ENCODE results near the gene GABARAPL2. TPM values are rescaled to one million over a fixed set of nuclear protein-coding genes. Genes with fewer than 3 reads are reported as not detected.

The GABARAPL2 gene
- total RNA-seq, 5 donors from 2014 or later (not counting 1 experiment from before 2014, with no cell fraction given), result 70.9 to 78.6 (median 76.4) TPM

- no peaks in the 10 kb centered on the region for H3K36me3 Mint-ChIP-seq
Measured at GRCh38 chr16:75558846-75559401, 7.3 kb upstream of the GABARAPL2 start.

DNA sequence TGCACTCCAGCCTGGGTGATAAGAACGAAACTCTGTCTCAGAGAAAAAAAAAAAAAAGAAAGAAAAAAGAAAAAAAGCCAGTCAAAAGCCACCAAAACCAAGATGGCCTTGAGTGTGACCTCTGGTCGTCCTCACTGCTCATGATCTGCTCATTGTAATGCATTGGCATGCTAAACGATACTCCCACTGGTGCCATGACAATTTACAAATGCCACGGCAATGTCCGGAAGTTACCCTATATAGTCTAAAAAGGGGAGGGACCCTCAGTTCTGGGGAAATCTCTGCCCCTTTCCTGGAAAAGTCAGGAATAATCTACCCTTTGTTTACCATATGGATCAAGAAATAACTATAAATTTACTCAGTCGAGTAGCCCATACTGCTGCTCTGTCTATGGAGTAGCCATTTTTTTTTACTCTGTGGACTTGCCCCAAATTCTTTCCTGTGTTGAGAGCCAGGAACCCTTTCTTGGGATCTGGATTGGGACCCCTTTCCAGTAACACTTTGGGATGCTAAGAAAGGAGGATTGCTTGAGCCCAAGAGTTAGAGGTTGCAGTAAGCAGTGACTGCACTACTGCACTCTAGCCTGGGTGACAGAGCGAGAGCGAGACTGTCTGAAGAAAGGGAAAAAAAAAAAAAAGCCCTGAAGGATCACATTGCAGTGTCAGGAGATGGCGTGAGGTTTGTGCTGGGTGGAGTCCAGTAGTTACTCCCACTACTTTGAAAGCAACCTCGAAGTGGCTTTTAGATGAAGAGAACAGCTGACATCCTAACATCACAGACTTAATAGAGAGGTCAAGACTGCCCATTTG, 6.4 kb upstream of the GABARAPL2 start:
- 80% methylated on average over 1 of the region's 10 CpGs for WGBS (ENCODE audit: insufficient coverage)
- H3K4me3 ChIP-seq (ENCODE audit: control insufficient read depth in 1 of 2, extremely low read depth in 1 of 2, low read length in 1 of 2), result no peak overlapping the region
- POLR2A ChIA-PET, result interaction anchor here in 1 of 2 donors (0.7 kb wide), 1 partner anchor 1080 kb away, joined by 5 read pairs; no protein-coding TSS in a partner anchor
- H3K9me3 Mint-ChIP-seq, result no peaks in the 10 kb centered on the region
- H3K27ac Mint-ChIP-seq, result no peak overlapping the region
- H3K4me1 ChIP-seq (ENCODE audit: control insufficient read depth in 1 of 2, extremely low read depth in 1 of 2, insufficient read depth in 2 of 2, low read length in 2 of 2), result peaks cover 3 to 15% of the 10 kb centered on the region in 2 experiments
- ATAC-seq (replicated peaks in 1 of 4) (no peak), DNase-seq (no peak)
- peaks cover 9 to 14% of the 10 kb centered on the region in 2 donors for H3K27me3 Mint-ChIP-seq
- H3K36me3 Mint-ChIP-seq, result no peaks in the 10 kb centered on the region
- peaks cover 0 to 9% of the 10 kb centered on the region in 2 experiments for H3K27me3 ChIP-seq (replicated peaks in 1 of 2; ENCODE audit: control insufficient read depth in 2 of 2, extremely low read depth in 1 of 2, insufficient read depth in 2 of 2, low read length in 1 of 2)
- H3K9me3 ChIP-seq, result no peaks in the 10 kb centered on the region
- no peak overlapping the region for H3K27ac ChIP-seq (ENCODE audit: low read length)
- H3K36me3 ChIP-seq (ENCODE audit: control insufficient read depth in 2 of 2, extremely low read depth in 1 of 2, insufficient read depth in 1 of 2, low read length in 1 of 2), result no peaks in the 10 kb centered on the region
- H3K4me1 Mint-ChIP-seq, result peaks cover 9 to 13% (median 12%) of the 10 kb centered on the region in 3 donors
- no peak overlapping the region for H3K4me3 Mint-ChIP-seq
- CTCF ChIA-PET, result interaction anchor here in 1 of 2 donors (0.7 kb wide), 1 partner anchor 460 kb away, joined by 6 read pairs; no protein-coding TSS in a partner anchor

More at GRCh38 chr16:75558846-75559401, 7.3 kb upstream of the GABARAPL2 start:
- no CpG with 5 or more reads among the region's 2 CpGs for WGBS (ENCODE audit: insufficient coverage)
- H3K4me1 Mint-ChIP-seq, result peaks cover 8 to 12% (median 12%) of the 10 kb centered on the region in 3 donors
- H3K27ac Mint-ChIP-seq, result no peak overlapping the region
- no peaks in the 10 kb centered on the region for H3K36me3 ChIP-seq (ENCODE audit: control insufficient read depth in 2 of 2, extremely low read depth in 1 of 2, insufficient read depth in 1 of 2, low read length in 1 of 2)
- no peak overlapping the region for H3K4me3 Mint-ChIP-seq
- H3K27me3 ChIP-seq (replicated peaks in 1 of 2; ENCODE audit: control insufficient read depth in 2 of 2, extremely low read depth in 1 of 2, insufficient read depth in 2 of 2, low read length in 1 of 2), result peaks cover 0 to 9% of the 10 kb centered on the region in 2 experiments
- no peak overlapping the region for H3K4me3 ChIP-seq (ENCODE audit: control insufficient read depth in 1 of 2, extremely low read depth in 1 of 2, low read length in 1 of 2)
- ATAC-seq (replicated peaks in 1 of 4) (no peak), DNase-seq (no peak)
- POLR2A ChIA-PET, result interaction anchor here in 1 of 2 donors (0.7 kb wide), 1 partner anchor 1079 kb away, joined by 5 read pairs; no protein-coding TSS in a partner anchor
- peaks cover 3 to 15% of the 10 kb centered on the region in 2 experiments for H3K4me1 ChIP-seq (ENCODE audit: control insufficient read depth in 1 of 2, extremely low read depth in 1 of 2, insufficient read depth in 2 of 2, low read length in 2 of 2)
- H3K9me3 ChIP-seq, result no peaks in the 10 kb centered on the region
- peaks cover 8 to 14% of the 10 kb centered on the region in 2 donors for H3K27me3 Mint-ChIP-seq
- H3K9me3 Mint-ChIP-seq, result no peaks in the 10 kb centered on the region
- H3K27ac ChIP-seq (ENCODE audit: low read length), result no peak overlapping the region
- CTCF ChIA-PET, result interaction anchor here in 1 of 2 donors (0.7 kb wide), 2 partner anchors 42 to 459 kb away, joined by 5 to 6 read pairs; no protein-coding TSS in a partner anchor

- Mint-ChIP-seq H3K9me3 (no peaks in the 10 kb centered on the region), H3K27me3 (peaks cover 9 to 10% of the 10 kb centered on the region in 2 donors), H3K4me1 (peaks cover 37 to 46% (median 46%) of the 10 kb centered on the region in 3 donors), H3K36me3 (peaks cover 10% of the 10 kb centered on the region), H3K4me3 (peak overlapping the region; percentile 89 to 100 (median 99)), H3K27ac (peak overlapping the region; percentile 89 to 95)
- Histone ChIP-seq H3K36me3 (ENCODE audit: control insufficient read depth in 2 of 2, extremely low read depth in 1 of 2, insufficient read depth in 1 of 2, low read length in 1 of 2) (peaks cover 0 to 32% of the 10 kb centered on the region in 2 donors), H3K27me3 (replicated peaks in 1 of 2; ENCODE audit: control insufficient read depth in 2 of 2, extremely low read depth in 1 of 2, insufficient read depth in 2 of 2, low read length in 1 of 2) (peaks cover 0 to 6% of the 10 kb centered on the region in 2 experiments), H3K9me3 (no peaks in the 10 kb centered on the region), H3K4me1 (ENCODE audit: control insufficient read depth in 1 of 2, extremely low read depth in 1 of 2, insufficient read depth in 2 of 2, low read length in 2 of 2) (peaks cover 6 to 37% of the 10 kb centered on the region in 2 experiments), H3K4me3 (ENCODE audit: control insufficient read depth in 1 of 2, extremely low read depth in 1 of 2, low read length in 1 of 2) (peak overlapping the region; percentile 68 to 94), H3K27ac (ENCODE audit: low read length) (peak overlapping the region; percentile 83)
- no peak for ATAC-seq (replicated peaks in 1 of 4)
- WGBS (ENCODE audit: insufficient coverage), result 18% methylated on average over 11 of the region's 15 CpGs
- ChIA-PET POLR2A (interaction anchor here (0.6 to 3.2 kb wide), 10 partner anchors 9 to 164 kb away, joined by 3 to 14 read pairs (median 4); partner anchors contain the start of genes KARS1 (in 2 of the 2), TERF2IP (in 2 of the 2), ADAT1 (in 1 of the 2) and TMEM231 (in 1 of the 2)), CTCF (interaction anchor here (1.0 to 3.5 kb wide), 9 partner anchors 10 to 198 kb away, joined by 3 to 24 read pairs (median 5); partner anchors contain the start of genes TMEM231 (in 2 of the 2) and ADAT1 (in 1 of the 2))
- DNase-seq, result no peak
Measured at GRCh38 chr16:75565640-75566039, 539 bp upstream of the GABARAPL2 start.

DNA sequence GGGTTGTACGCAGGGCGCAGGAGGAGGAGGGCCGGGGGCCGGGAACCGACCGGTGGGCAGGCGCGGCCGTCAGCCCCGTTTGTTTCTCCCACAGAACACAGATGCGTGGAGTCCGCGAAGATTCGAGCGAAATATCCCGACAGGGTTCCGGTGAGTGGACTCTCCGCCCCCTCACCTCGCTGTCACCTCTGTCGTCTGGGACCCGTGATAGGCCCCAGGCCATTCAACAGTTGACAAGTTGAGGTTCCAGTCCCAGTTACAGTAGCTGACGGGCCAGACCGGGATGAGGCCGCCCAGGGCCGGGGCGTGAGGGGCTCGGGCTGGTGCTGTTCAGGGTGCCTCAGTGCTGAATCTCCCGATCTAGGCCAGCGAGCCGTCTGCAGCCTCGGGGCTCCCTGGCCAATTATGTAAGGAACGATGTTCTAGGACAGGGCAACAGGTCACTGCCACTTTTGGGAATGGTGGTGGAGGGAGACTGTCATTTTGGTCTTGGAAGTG, 628 bp downstream of the GABARAPL2 start:
- H3K4me3 Mint-ChIP-seq, result peak overlapping the region; percentile 89 to 100 (median 99)
- peaks cover 15% of the 10 kb centered on the region for H3K36me3 Mint-ChIP-seq
- 3% methylated on average over 31 of the region's 32 CpGs for WGBS (ENCODE audit: insufficient coverage)
- Histone ChIP-seq H3K9me3 (no peaks in the 10 kb centered on the region), H3K27ac (ENCODE audit: low read length) (peak overlapping the region; percentile 12), H3K4me1 (ENCODE audit: control insufficient read depth in 1 of 2, extremely low read depth in 1 of 2, insufficient read depth in 2 of 2, low read length in 2 of 2) (peaks cover 6 to 37% of the 10 kb centered on the region in 2 experiments), H3K27me3 (replicated peaks in 1 of 2; ENCODE audit: control insufficient read depth in 2 of 2, extremely low read depth in 1 of 2, insufficient read depth in 2 of 2, low read length in 1 of 2) (peaks cover 0 to 4% of the 10 kb centered on the region in 2 experiments), H3K36me3 (ENCODE audit: control insufficient read depth in 2 of 2, extremely low read depth in 1 of 2, insufficient read depth in 1 of 2, low read length in 1 of 2) (peaks cover 0 to 41% of the 10 kb centered on the region in 2 donors), H3K4me3 (ENCODE audit: control insufficient read depth in 1 of 2, extremely low read depth in 1 of 2, low read length in 1 of 2) (peak overlapping the region; percentile 59 to 94)
- DNase-seq (peak in 13 of 35 experiments; percentile 4 to 36 (median 11)), ATAC-seq (replicated peaks in 1 of 4) (peak in 2 of 4 experiments; percentile 1)
- POLR2A ChIA-PET, result interaction anchor here in 1 of 2 donors (1.1 to 3.2 kb wide), 4 partner anchors 11 to 81 kb away, joined by 3 to 14 read pairs (median 12); partner anchors contain the start of genes ADAT1, KARS1, TERF2IP and TMEM231
- CTCF ChIA-PET, result interaction anchor here (2.2 to 3.5 kb wide), 3 partner anchors 50 to 55 kb away, joined by 14 to 24 read pairs (median 19); partner anchors contain the start of gene ADAT1 (in 1 of the 2)
- H3K27me3 Mint-ChIP-seq, result peaks cover 9 to 10% of the 10 kb centered on the region in 2 donors
- peaks cover 38 to 53% (median 50%) of the 10 kb centered on the region in 3 donors for H3K4me1 Mint-ChIP-seq
- H3K27ac Mint-ChIP-seq, result peak overlapping the region in 1 of 2 donors; percentile 66
- H3K9me3 Mint-ChIP-seq, result no peaks in the 10 kb centered on the region

DNA sequence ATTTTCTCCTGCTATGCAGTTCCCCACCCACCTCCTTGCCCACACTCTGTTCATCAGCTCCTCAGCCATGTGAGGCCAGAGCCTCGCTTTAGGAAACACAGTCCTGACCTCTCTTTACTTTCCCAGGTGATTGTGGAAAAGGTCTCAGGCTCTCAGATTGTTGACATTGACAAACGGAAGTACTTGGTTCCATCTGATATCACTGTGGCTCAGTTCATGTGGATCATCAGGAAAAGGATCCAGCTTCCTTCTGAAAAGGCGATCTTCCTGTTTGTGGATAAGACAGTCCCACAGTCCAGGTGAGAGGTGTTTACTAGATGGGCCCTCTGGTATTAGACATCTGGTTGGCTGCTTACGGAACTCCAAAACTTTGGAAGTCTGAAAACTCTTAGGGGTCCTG, 1.7 kb downstream of the GABARAPL2 start:
- Histone ChIP-seq H3K27ac (ENCODE audit: low read length) (no peak overlapping the region), H3K27me3 (replicated peaks in 1 of 2; ENCODE audit: control insufficient read depth in 2 of 2, extremely low read depth in 1 of 2, insufficient read depth in 2 of 2, low read length in 1 of 2) (peaks cover 0 to 4% of the 10 kb centered on the region in 2 experiments), H3K4me3 (ENCODE audit: control insufficient read depth in 1 of 2, extremely low read depth in 1 of 2, low read length in 1 of 2) (no peak overlapping the region), H3K9me3 (no peaks in the 10 kb centered on the region), H3K4me1 (ENCODE audit: control insufficient read depth in 1 of 2, extremely low read depth in 1 of 2, insufficient read depth in 2 of 2, low read length in 2 of 2) (peaks cover 6 to 40% of the 10 kb centered on the region in 2 experiments), H3K36me3 (ENCODE audit: control insufficient read depth in 2 of 2, extremely low read depth in 1 of 2, insufficient read depth in 1 of 2, low read length in 1 of 2) (peaks cover 0 to 51% of the 10 kb centered on the region in 2 donors)
- Mint-ChIP-seq H3K36me3 (peaks cover 23% of the 10 kb centered on the region), H3K9me3 (no peaks in the 10 kb centered on the region), H3K4me1 (peaks cover 40 to 62% (median 55%) of the 10 kb centered on the region in 3 donors), H3K27me3 (peaks cover 5% of the 10 kb centered on the region in 2 donors), H3K27ac (peak overlapping the region; percentile 28 to 64), H3K4me3 (peak overlapping the region; percentile 89 to 100 (median 99))
- DNase-seq (no peak), ATAC-seq (replicated peaks in 1 of 4) (no peak)
- CTCF ChIA-PET, result interaction anchor here in 1 of 2 donors (0.5 kb wide), 1 partner anchor 411 kb away, joined by 5 read pairs; no protein-coding TSS in a partner anchor
- 100% methylated on average over 2 of the region's 4 CpGs for WGBS (ENCODE audit: insufficient coverage)
- POLR2A ChIA-PET, result interaction anchor here in 1 of 2 donors (0.6 to 3.2 kb wide), 2 partner anchors 79 to 191 kb away, joined by 3 to 13 read pairs; partner anchors contain the start of genes KARS1 and TERF2IP

All from T-cell (primary cell).